Colonic mucosa (tissue), 4 donors: ENCODE measurements around the gene PPP2R3B. TPM values are rescaled to one million over a fixed set of nuclear protein-coding genes. Genes with fewer than 3 reads are reported as not detected.

Experiments used
- DNase-seq: peaks from one replicate; pipeline ENCODE4 v3.0.0-alpha.2; 2020
- H3K27ac ChIP-seq: fragments of 200-600 bp; one replicate; pipeline ENCODE4 v1.8.0; 2021
- H3K27me3 ChIP-seq: fragments of 200-600 bp; one replicate; pipeline ENCODE4 v1.8.0; 2021
- H3K36me3 ChIP-seq: fragments of 200-600 bp; one replicate; pipeline ENCODE4 v1.8.0; 2021
- H3K4me1 ChIP-seq: fragments of 200-600 bp; one replicate; pipeline ENCODE4 v1.8.0; 2021; ENCODE audit warnings: mild to moderate bottlenecking
- H3K4me3 ChIP-seq: fragments of 200-600 bp; one replicate; pipeline ENCODE4 v1.8.0; 2021
- H3K9ac ChIP-seq, 2 donors: one replicate each; pipeline ENCODE4 v1.7.0; 2013; ENCODE audit warnings: control low read depth in 2 of 2, low read depth in 2 of 2, low read length in 2 of 2
- H3K9me3 ChIP-seq: fragments of 200-600 bp; one replicate; pipeline ENCODE4 v1.8.0; 2021
- intact Hi-C: fragments of 100-400 bp; cut with DNase I; formaldehyde crosslinking; loops from one replicate; pipeline ENCODE4 v1.14.1; 2022
- total RNA-seq, 2 donors: library from RNA; stranded (reverse); fragmentation: NEBNext Ultra II Directional in 1 of 2; extraction: Animal tissue kit (Norgen Biotek cat#: 25700) in 1 of 2; gene quantifications; one replicate each; pipeline ENCODE4 v1.2.1, GENCODE V29; 2021
- TF ChIP-seq, protein P1 (sequence below): fragments of 200-600 bp; IDR thresholded peaks from one replicate; pipeline ENCODE4 v1.8.0; 2022; ENCODE audit warnings: antibody characterized with exemption, mild to moderate bottlenecking
- donor health status: healthy.
- donor health status: DM: no; HTN: no; CAD: no.
- donor health status: DM: no; HTN: no; CAD: no.

Gene PPP2R3B
- total RNA-seq, 2 donors from 2014 or later, result 8.7 to 22.9 TPM

DNA sequence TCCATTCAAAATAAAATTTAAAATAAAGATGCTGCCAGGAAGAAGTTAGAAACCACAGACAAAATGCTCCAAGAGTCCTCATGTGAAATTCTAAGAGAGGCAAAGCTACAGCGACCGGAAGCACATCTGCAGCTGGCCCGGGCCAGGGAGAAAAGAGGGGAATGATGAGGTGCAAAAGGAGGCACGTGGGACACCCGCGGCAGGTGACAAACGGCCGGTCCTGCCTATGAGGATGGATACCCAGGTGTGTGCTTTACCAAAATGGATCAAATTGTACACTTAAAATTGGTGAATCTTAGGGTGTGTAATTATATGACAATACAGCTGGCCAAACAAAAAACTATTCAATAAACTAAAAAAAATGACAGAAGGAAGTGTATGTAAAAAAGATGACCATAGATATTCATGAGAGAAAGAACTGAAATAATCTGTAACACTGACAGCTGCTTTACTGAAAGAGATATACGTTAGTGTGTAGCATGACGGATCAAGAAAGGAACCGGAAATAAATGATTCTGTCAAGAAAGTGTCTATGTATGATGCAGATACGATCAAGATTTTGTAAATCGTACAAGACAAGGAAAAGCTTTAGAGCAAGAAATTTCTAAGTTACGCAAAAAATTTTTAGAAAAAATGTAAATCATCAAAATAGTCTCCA lies 29.5 kb downstream of the PPP2R3B start:
- H3K27ac ChIP-seq, result no peak overlapping the region
- intact Hi-C loops, result no loop called here
- TF ChIP-seq, protein P1, sequence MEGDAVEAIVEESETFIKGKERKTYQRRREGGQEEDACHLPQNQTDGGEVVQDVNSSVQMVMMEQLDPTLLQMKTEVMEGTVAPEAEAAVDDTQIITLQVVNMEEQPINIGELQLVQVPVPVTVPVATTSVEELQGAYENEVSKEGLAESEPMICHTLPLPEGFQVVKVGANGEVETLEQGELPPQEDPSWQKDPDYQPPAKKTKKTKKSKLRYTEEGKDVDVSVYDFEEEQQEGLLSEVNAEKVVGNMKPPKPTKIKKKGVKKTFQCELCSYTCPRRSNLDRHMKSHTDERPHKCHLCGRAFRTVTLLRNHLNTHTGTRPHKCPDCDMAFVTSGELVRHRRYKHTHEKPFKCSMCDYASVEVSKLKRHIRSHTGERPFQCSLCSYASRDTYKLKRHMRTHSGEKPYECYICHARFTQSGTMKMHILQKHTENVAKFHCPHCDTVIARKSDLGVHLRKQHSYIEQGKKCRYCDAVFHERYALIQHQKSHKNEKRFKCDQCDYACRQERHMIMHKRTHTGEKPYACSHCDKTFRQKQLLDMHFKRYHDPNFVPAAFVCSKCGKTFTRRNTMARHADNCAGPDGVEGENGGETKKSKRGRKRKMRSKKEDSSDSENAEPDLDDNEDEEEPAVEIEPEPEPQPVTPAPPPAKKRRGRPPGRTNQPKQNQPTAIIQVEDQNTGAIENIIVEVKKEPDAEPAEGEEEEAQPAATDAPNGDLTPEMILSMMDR, result no peak
- H3K27me3 ChIP-seq, result no peaks in the 10 kb centered on the region
- H3K4me1 ChIP-seq, result no peaks in the 10 kb centered on the region
- H3K4me3 ChIP-seq, result no peak overlapping the region
- no peaks in the 10 kb centered on the region for H3K9me3 ChIP-seq
- no peak for DNase-seq
- H3K36me3 ChIP-seq, result no peaks in the 10 kb centered on the region
- H3K9ac ChIP-seq, result no peak overlapping the region

DNA sequence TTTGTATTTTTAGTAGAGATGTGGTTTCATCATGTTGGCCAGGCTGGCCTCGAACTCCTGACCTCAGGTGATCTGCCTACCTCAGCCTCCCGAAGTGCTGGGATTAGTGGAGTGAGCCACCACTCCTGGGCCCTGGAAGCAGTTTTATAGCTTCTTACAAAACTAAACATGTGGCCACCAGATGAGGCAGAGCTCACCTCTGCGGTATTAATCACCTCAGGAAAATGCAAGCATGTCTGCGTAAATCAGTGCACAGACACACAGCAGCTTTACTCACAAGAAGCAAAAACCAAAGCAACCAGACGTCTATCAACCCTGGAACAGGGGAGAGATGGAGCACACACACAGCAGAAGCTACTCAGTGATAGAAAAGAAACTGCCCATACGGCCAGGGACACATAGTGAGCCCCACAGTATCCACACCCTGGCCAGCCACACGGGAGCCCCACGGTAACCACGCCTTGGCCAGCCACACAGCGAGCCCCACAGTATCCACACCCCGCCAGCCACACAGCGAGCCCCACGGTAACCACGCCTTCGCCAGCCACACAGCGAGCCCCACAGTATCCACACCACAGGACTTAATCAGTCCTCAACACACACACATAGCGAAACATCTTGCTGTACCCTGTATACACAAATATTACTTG lies 30.2 kb downstream of the PPP2R3B start:
- no peak for DNase-seq
- Histone ChIP-seq H3K27me3 (no peaks in the 10 kb centered on the region), H3K4me1 (no peaks in the 10 kb centered on the region), H3K27ac (no peak overlapping the region), H3K4me3 (no peak overlapping the region), H3K9ac (no peak overlapping the region), H3K9me3 (no peaks in the 10 kb centered on the region), H3K36me3 (no peaks in the 10 kb centered on the region)
- intact Hi-C loops, result no loop called here
- TF ChIP-seq, protein P1, result no peak

DNA sequence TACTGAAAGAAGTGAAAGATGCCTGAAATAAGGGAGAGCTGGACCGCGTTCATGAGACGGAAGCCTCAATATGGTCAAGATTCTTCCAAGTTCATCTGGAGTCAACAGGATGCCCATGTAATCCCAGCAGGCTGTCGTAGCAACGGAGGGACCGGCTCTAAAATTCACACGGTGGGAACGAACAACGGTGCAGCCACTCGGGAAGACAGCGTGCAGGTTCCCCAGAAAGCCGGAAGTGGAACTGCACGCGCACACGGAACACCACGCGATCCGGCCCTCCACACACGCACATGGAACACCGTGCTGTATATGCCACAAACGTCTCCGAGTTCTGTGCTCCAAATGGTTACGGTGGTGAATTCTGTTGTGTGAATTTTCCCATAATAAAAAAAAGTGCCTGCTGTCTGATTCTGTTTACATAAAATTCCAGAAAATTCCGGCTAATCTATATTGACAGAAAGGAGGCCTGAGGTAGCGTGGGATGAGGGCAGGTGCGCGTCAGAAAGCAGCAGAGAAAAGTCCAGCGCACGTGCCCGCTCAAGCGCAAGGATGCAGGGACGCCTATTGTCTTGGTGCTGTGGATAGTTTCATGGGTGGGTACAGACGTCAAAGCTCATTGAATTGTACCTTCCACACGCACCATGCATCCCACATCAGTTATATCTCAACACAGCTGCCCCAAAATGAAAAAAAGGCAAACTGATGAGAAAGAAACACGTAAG lies 31.2 kb downstream of the PPP2R3B start:
- H3K36me3 ChIP-seq, result no peaks in the 10 kb centered on the region
- intact Hi-C loops, result no loop called here
- no peak for DNase-seq
- TF ChIP-seq, protein P1, result no peak
- H3K4me1 ChIP-seq, result no peaks in the 10 kb centered on the region
- no peaks in the 10 kb centered on the region for H3K27me3 ChIP-seq
- H3K27ac ChIP-seq, result no peak overlapping the region
- no peak overlapping the region for H3K9ac ChIP-seq
- no peak overlapping the region for H3K4me3 ChIP-seq
- H3K9me3 ChIP-seq, result no peaks in the 10 kb centered on the region

DNA sequence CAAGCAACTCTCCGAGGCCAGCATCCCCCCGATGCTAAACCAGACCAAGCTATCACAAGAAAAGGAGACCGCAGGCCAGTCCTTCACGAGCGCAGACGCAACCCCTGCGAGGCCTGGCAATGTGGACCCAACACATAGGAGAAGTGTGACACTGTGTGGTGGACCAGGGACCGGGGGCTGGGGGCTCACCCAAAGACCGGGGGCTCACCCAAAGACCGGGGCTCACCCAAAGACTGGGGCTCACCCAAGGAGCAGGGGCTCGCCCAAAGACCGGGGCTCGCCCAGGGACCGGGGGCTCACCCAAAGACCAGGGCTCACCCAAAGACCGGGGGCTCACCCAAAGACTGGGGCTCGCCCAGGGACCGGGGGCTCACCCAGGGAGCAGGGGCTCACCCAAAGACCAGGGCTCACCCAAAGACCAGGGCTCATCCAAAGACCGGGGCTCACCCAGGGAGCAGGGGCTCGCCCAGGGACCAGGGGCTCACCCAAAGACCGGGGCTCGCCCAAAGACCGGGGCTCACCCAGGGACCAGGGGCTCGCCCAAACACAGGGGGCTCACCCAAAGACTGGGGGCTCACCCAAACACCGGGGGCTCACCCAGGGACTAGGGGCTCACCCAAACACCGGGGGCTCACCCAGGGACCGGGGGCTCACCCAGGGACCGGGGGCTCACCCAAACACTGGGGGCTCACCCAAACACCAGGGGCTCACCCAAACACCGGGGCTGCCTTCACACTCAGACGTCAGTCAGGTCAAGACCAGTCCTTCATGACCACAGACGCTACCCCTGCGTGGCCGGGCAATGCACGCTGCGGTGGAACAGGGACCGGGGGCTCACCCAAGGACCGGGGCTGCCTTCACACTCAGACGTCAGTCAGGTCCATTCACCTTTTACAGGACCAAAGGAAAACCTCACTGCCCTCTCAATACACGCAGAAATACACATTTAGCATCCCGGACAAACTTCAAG lies 32.9 kb downstream of the PPP2R3B start:
- TF ChIP-seq, protein P1, result no peak
- Histone ChIP-seq H3K27me3 (no peaks in the 10 kb centered on the region), H3K36me3 (no peaks in the 10 kb centered on the region), H3K4me1 (no peaks in the 10 kb centered on the region), H3K4me3 (no peak overlapping the region), H3K9ac (no peak overlapping the region), H3K9me3 (no peaks in the 10 kb centered on the region), H3K27ac (no peak overlapping the region)
- no peak for DNase-seq
- intact Hi-C loops, result no loop called here
